SK-N-SH (cell line): ENCODE measurements around the gene QRICH2. TPM values are rescaled to one million over a fixed set of nuclear protein-coding genes. Genes with fewer than 3 reads are reported as not detected.

ENCODE experiments used
- CTCF ChIA-PET: fragments of 300-600, 350-600 bp; formaldehyde crosslinking; extraction: SDS; loops from one replicate; lab custom pipeline; 2021; lab: Yijun Ruan, JAX
- POLR2A ChIA-PET: fragments of 350-600 bp; sonication (Branson Sonifier 250); formaldehyde crosslinking; extraction: SDS; loops from one replicate; lab custom pipeline; 2020; ENCODE audit warnings: antibody characterized with exemption, inconsistent platforms; lab: Yijun Ruan, JAX
- DNase-seq: peaks from one replicate; pipeline ENCODE4 v3.0.0; 2012
- H2AFZ ChIP-seq: fragments of 200-600 bp; sonication (generic); 2 replicates; pipeline ENCODE4 v1.8.1; 2016; ENCODE audit warnings: antibody characterized with exemption, mild to moderate bottlenecking, low read depth
- H3F3A ChIP-seq: fragments of 200-600 bp; sonication (generic); replicated peaks from 2 replicates; pipeline ENCODE3; 2016; ENCODE audit warnings: antibody characterized with exemption, mild to moderate bottlenecking; ENCODE audit not compliant: insufficient read depth
- H3K27ac ChIP-seq, 2 experiments: fragments of 200-500 bp in 1 of 2; fragments of 200-600 bp in 1 of 2; sonication (Bioruptor generic) in 1 of 2; sonication (generic), shearing (Covaris generic) in 1 of 2; 2 replicates each; pipeline versions ENCODE4 v1.5.1 to v1.6.1; 2014 to 2016; ENCODE audit warnings: low read depth in 2 of 2, inconsistent platforms in 1 of 2, low read length in 1 of 2, mild to moderate bottlenecking in 1 of 2, mixed read lengths in 1 of 2
- H3K27me3 ChIP-seq: fragments of 200-600 bp; sonication (generic), shearing (Covaris generic); 2 replicates; pipeline ENCODE4 v1.6.1; 2016; ENCODE audit warnings: mixed run types; ENCODE audit not compliant: insufficient read depth
- H3K36me3 ChIP-seq, 2 experiments: fragments of 200-500 bp in 1 of 2; fragments of 200-600 bp in 1 of 2; sonication (Bioruptor generic) in 1 of 2; sonication (generic) in 1 of 2; replicated peaks in 1 of 2; 2 replicates each; pipeline versions ENCODE3 to v1.5.1; 2014 to 2016; ENCODE audit warnings: low read length in 1 of 2, mild to moderate bottlenecking in 1 of 2; ENCODE audit not compliant: insufficient read depth in 2 of 2, control insufficient read depth in 1 of 2
- H3K4me1 ChIP-seq, 2 experiments: fragments of 200-500 bp in 1 of 2; fragments of 200-600 bp in 1 of 2; sonication (Bioruptor generic) in 1 of 2; sonication (generic), shearing (Covaris generic) in 1 of 2; 2 replicates each; pipeline versions ENCODE4 v1.5.1 to v1.6.1; 2014 to 2016; ENCODE audit warnings: low read depth in 1 of 2, low read length in 1 of 2, mixed run types in 1 of 2; ENCODE audit not compliant: insufficient read depth in 2 of 2, control insufficient read depth in 1 of 2
- H3K4me2 ChIP-seq: fragments of 200-600 bp; sonication (generic), shearing (Covaris generic); 2 replicates; pipeline ENCODE4 v1.6.1; 2017; ENCODE audit warnings: mixed run types
- H3K4me3 ChIP-seq, 2 experiments: fragments of 200-500 bp in 1 of 2; fragments of 200-600 bp in 1 of 2; sonication (Bioruptor generic) in 1 of 2; sonication (generic), shearing (Covaris generic) in 1 of 2; 2 replicates each; pipeline versions ENCODE4 v1.5.1 to v1.8.1; 2014 to 2016; ENCODE audit warnings: low read depth in 2 of 2, inconsistent platforms in 1 of 2, low read length in 1 of 2, mild to moderate bottlenecking in 1 of 2, mixed read lengths in 1 of 2, moderate library complexity in 1 of 2
- H3K79me2 ChIP-seq: fragments of 200-600 bp; sonication (generic); 2 replicates; pipeline ENCODE4 v1.8.1; 2017; ENCODE audit warnings: mild to moderate bottlenecking; ENCODE audit not compliant: insufficient read depth
- H3K9ac ChIP-seq: fragments of 200-600 bp; sonication (generic); 2 replicates; pipeline ENCODE4 v1.6.1; 2017; ENCODE audit warnings: mixed run types
- H3K9me2 ChIP-seq: fragments of 200-600 bp; sonication (generic); 2 replicates; pipeline ENCODE4 v1.6.1; 2017; ENCODE audit warnings: mixed run types
- H3K9me3 ChIP-seq: fragments of 200-600 bp; sonication (generic); 2 replicates; pipeline ENCODE4 v1.6.1; 2017; ENCODE audit warnings: mixed run types, mild to moderate bottlenecking, moderate library complexity
- H4K20me1 ChIP-seq: fragments of 200-600 bp; sonication (generic); 2 replicates; pipeline ENCODE4 v1.6.1; 2017; ENCODE audit warnings: mild to moderate bottlenecking, mixed run types; ENCODE audit not compliant: insufficient read depth
- CTCF ChIP-seq: fragments of 200-600 bp; sonication (generic); IDR thresholded peaks from 2 replicates; pipeline ENCODE4 v1.6.1; 2017; ENCODE audit warnings: antibody characterized with exemption, mild to moderate bottlenecking, moderate library complexity
- EP300 ChIP-seq, 2 experiments: IDR thresholded peaks; 2 replicates each; pipeline versions ENCODE4 v1.4.0 to v1.6.1; 2012; ENCODE audit warnings: borderline replicate concordance in 1 of 2, low read depth in 1 of 2, low read length in 1 of 2
- FOXM1 ChIP-seq: IDR thresholded peaks from 2 replicates; pipeline ENCODE4 v1.4.0; 2012; ENCODE audit warnings: low read depth, mild to moderate bottlenecking
- GABPA ChIP-seq: IDR thresholded peaks from 2 replicates; pipeline ENCODE4 v1.4.0; 2012; ENCODE audit warnings: low read depth, mild to moderate bottlenecking
- NFIC ChIP-seq: IDR thresholded peaks from 2 replicates; pipeline ENCODE4 v1.4.0; 2012; ENCODE audit warnings: borderline replicate concordance
- PBX3 ChIP-seq: IDR thresholded peaks from 2 replicates; pipeline ENCODE4; 2012
- SMC3 ChIP-seq: IDR thresholded peaks from 2 replicates; pipeline ENCODE4 v1.6.1; 2012; ENCODE audit warnings: low read depth, low read length, improper control_type of control experiment
- TEAD4 ChIP-seq: IDR thresholded peaks from 2 replicates; pipeline ENCODE4 v1.4.0; 2012; ENCODE audit warnings: mild to moderate bottlenecking, borderline replicate concordance; ENCODE audit not compliant: insufficient read depth
- USF2 ChIP-seq: fragments of 150-350 bp; IDR thresholded peaks from 2 replicates; pipeline ENCODE4 v1.6.1; 2017; ENCODE audit warnings: antibody characterized with exemption, low read length, low read depth, borderline replicate concordance
- WGBS: methylation state at CpG from one replicate; pipeline ENCODE4 v1.1.6; 2017; ENCODE audit warnings: low lambda C conversion rate; 5-methylcytosine and 5-hydroxymethylcytosine counted together
- polyA plus RNA-seq, 3 experiments: library from polyadenylated mRNA; depleted of rRNA; stranded (reverse); fragments of >200 nt; gene quantifications; 2 replicates each; pipeline ENCODE4 v1.2.3, GENCODE V29; 2012
- TF ChIP-seq, protein P1 (sequence below): IDR thresholded peaks from 2 replicates; pipeline ENCODE4 v1.4.0; 2012; ENCODE audit warnings: low read depth, borderline replicate concordance

Gene QRICH2
- polyA plus RNA-seq, 1 of the 3 experiments (the other 2 are of a cell fraction): 6.2 TPM

GRCh38 chr17:76337413-76337777 lies 29.3 kb upstream of the QRICH2 start:
- Histone ChIP-seq H3K4me1 (peaks cover 0 to 11% of the 10 kb centered on the region in 2 experiments; a peak in 1 of 4 replicates), H3K4me3 (no peak overlapping the region), H3K27ac (no peak overlapping the region), H3K79me2 (peaks cover 92% of the 10 kb centered on the region), H3K4me2 (no peak overlapping the region), H3K36me3 (peaks cover 0 to 19% of the 10 kb centered on the region in 2 experiments), H3K9ac (no peak overlapping the region), H4K20me1 (peaks cover 24% of the 10 kb centered on the region), H3K9me2 (no peaks in the 10 kb centered on the region), H2AFZ (no peak overlapping the region), H3K9me3 (no peaks in the 10 kb centered on the region), H3K27me3 (no peaks in the 10 kb centered on the region)
- 96% methylated on average over 6 of the region's 6 CpGs for WGBS
- no peak for DNase-seq
- CTCF ChIA-PET: interaction anchor here (0.9 to 4.9 kb wide), 10 partner anchors 9 to 120 kb away, joined by 3 to 27 read pairs (median 4); partner anchors contain the start of genes QRICH2 and SPHK1
- POLR2A ChIA-PET: interaction anchor here (1.0 kb wide), 1 partner anchor 16 kb away, joined by 3 read pairs; no protein-coding TSS in a partner anchor
- no peak for TF ChIP-seq FOXM1
- TF ChIP-seq CTCF: no peak
- TF ChIP-seq NFIC: no peak
- no peak for TF ChIP-seq GABPA
- TF ChIP-seq, protein P1, sequence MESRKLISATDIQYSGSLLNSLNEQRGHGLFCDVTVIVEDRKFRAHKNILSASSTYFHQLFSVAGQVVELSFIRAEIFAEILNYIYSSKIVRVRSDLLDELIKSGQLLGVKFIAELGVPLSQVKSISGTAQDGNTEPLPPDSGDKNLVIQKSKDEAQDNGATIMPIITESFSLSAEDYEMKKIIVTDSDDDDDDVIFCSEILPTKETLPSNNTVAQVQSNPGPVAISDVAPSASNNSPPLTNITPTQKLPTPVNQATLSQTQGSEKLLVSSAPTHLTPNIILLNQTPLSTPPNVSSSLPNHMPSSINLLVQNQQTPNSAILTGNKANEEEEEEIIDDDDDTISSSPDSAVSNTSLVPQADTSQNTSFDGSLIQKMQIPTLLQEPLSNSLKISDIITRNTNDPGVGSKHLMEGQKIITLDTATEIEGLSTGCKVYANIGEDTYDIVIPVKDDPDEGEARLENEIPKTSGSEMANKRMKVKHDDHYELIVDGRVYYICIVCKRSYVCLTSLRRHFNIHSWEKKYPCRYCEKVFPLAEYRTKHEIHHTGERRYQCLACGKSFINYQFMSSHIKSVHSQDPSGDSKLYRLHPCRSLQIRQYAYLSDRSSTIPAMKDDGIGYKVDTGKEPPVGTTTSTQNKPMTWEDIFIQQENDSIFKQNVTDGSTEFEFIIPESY: no peak
- no peak for TF ChIP-seq PBX3
- TF ChIP-seq USF2: no peak
- no peak for TF ChIP-seq EP300 (IDR thresholded peaks at IDR 0.05; ENCODE audit: borderline replicate concordance in 1 of 2, low read depth in 1 of 2, low read length in 1 of 2)
- no peak for TF ChIP-seq SMC3
- no peak for TF ChIP-seq TEAD4
- TF ChIP-seq, all 33 proteins: peak for 0
- H3F3A ChIP-seq: no peaks in the 10 kb centered on the region
